GM12878 (cell line): ENCODE measurements around the gene CFC1B.
"Not testable (repeated sequence)": the region's sequence is repeated elsewhere in the genome, so short reads cannot be mapped to it uniquely, and the experiment has no call there.

Experiments
- BHLHE40 ChIP-seq, 2 experiments: fragments of 450-650 bp in 1 of 2; IDR thresholded peaks; 2 replicates each; pipeline ENCODE4 v1.6.1; 2011 to 2017; ENCODE audit warnings: low read depth in 2 of 2, borderline replicate concordance in 1 of 2, improper control_type of control experiment in 1 of 2, low read length in 1 of 2, mild to moderate bottlenecking in 1 of 2
- FOS ChIP-seq: IDR thresholded peaks from 3 replicates; pipeline ENCODE4 v1.6.1; 2011; ENCODE audit warnings: borderline replicate concordance; ENCODE audit not compliant: insufficient read length; ENCODE audit errors: extremely low read depth
- POLR2A ChIP-seq: IDR thresholded peaks from 2 replicates; pipeline ENCODE4 v1.6.1; 2011; ENCODE audit warnings: low read depth, mild to moderate bottlenecking, low read length
- POLR2AphosphoS5 ChIP-seq: IDR thresholded peaks from 2 replicates; pipeline ENCODE4 v1.6.1; 2011; ENCODE audit warnings: mild to moderate bottlenecking, low read length, inconsistent platforms
- TARDBP ChIP-seq: IDR thresholded peaks from 2 replicates; pipeline ENCODE4 v1.6.1; 2016; ENCODE audit warnings: borderline replicate concordance
- ZNF274 ChIP-seq: IDR thresholded peaks from one replicate; pipeline ENCODE4 v1.8.0; 2011; ENCODE audit not compliant: insufficient read length, insufficient read depth
- TF ChIP-seq, protein P1 (sequence below): IDR thresholded peaks from 2 replicates; pipeline ENCODE4 v1.6.1; 2011; ENCODE audit warnings: mild to moderate bottlenecking, low read depth, low read length, moderate library complexity; ENCODE audit not compliant: insufficient replicate concordance
- TF ChIP-seq, protein P2 (sequence below), 3 experiments: IDR thresholded peaks in 2 of 3; conservative IDR thresholded peaks in 1 of 3; 2 replicates each; pipeline ENCODE4 v1.5.1; 2011; ENCODE audit warnings: low read depth in 3 of 3, low read length in 3 of 3, mild to moderate bottlenecking in 3 of 3, control low read depth in 2 of 3, moderate library complexity in 2 of 3, inconsistent platforms in 1 of 3, mixed read lengths in 1 of 3; ENCODE audit not compliant: control insufficient read depth in 2 of 3, insufficient read depth in 1 of 3; ENCODE audit errors: extremely low read depth in 1 of 3
- TF ChIP-seq, protein P3 (sequence below): IDR thresholded peaks from 2 replicates; pipeline ENCODE4 v1.6.1; 2012; ENCODE audit warnings: improper control_type of control experiment, low read depth, low read length; ENCODE audit not compliant: insufficient replicate concordance

DNA sequence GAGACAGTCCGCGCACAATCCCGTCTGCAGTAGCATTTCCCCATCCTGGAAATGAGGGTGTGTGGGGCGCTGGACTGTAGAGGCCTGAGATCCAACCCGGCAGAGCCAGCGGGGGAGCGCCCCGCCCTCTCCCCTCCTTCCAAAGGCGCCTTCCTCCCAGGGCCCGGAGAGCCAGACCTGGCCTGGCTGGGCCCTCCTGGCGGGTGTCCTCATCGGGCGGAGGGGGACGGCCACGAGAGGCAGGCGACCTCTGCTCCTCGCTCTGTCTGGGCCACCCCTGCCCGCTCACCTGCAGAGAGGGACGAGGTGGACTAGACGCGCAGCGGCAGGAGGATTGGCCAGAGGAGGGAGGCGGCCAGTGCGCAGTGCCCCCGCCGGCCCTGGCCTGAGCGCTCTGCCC lies 28.5 kb downstream of the CFC1B start:
- TF ChIP-seq TARDBP; FOS; ZNF274; BHLHE40 (IDR thresholded peaks at IDR 0.05; ENCODE audit: borderline replicate concordance in 1 of 2, low read depth in 2 of 2, low read length in 1 of 2); POLR2AphosphoS5; POLR2A: not testable (repeated sequence)
- TF ChIP-seq, protein P1, sequence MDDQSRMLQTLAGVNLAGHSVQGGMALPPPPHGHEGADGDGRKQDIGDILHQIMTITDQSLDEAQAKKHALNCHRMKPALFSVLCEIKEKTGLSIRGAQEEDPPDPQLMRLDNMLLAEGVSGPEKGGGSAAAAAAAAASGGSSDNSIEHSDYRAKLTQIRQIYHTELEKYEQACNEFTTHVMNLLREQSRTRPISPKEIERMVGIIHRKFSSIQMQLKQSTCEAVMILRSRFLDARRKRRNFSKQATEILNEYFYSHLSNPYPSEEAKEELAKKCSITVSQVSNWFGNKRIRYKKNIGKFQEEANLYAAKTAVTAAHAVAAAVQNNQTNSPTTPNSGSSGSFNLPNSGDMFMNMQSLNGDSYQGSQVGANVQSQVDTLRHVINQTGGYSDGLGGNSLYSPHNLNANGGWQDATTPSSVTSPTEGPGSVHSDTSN = not testable (repeated sequence)
- TF ChIP-seq, protein P2, sequence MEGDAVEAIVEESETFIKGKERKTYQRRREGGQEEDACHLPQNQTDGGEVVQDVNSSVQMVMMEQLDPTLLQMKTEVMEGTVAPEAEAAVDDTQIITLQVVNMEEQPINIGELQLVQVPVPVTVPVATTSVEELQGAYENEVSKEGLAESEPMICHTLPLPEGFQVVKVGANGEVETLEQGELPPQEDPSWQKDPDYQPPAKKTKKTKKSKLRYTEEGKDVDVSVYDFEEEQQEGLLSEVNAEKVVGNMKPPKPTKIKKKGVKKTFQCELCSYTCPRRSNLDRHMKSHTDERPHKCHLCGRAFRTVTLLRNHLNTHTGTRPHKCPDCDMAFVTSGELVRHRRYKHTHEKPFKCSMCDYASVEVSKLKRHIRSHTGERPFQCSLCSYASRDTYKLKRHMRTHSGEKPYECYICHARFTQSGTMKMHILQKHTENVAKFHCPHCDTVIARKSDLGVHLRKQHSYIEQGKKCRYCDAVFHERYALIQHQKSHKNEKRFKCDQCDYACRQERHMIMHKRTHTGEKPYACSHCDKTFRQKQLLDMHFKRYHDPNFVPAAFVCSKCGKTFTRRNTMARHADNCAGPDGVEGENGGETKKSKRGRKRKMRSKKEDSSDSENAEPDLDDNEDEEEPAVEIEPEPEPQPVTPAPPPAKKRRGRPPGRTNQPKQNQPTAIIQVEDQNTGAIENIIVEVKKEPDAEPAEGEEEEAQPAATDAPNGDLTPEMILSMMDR (IDR thresholded peaks at IDR 0.05 in 2 of 3, conservative IDR thresholded peaks at IDR 0.05 in 1 of 3; ENCODE audit: control insufficient read depth in 2 of 3, extremely low read depth in 1 of 3, insufficient read depth in 1 of 3, low read depth in 3 of 3, low read length in 3 of 3) = not testable (repeated sequence)
- TF ChIP-seq, protein P3, sequence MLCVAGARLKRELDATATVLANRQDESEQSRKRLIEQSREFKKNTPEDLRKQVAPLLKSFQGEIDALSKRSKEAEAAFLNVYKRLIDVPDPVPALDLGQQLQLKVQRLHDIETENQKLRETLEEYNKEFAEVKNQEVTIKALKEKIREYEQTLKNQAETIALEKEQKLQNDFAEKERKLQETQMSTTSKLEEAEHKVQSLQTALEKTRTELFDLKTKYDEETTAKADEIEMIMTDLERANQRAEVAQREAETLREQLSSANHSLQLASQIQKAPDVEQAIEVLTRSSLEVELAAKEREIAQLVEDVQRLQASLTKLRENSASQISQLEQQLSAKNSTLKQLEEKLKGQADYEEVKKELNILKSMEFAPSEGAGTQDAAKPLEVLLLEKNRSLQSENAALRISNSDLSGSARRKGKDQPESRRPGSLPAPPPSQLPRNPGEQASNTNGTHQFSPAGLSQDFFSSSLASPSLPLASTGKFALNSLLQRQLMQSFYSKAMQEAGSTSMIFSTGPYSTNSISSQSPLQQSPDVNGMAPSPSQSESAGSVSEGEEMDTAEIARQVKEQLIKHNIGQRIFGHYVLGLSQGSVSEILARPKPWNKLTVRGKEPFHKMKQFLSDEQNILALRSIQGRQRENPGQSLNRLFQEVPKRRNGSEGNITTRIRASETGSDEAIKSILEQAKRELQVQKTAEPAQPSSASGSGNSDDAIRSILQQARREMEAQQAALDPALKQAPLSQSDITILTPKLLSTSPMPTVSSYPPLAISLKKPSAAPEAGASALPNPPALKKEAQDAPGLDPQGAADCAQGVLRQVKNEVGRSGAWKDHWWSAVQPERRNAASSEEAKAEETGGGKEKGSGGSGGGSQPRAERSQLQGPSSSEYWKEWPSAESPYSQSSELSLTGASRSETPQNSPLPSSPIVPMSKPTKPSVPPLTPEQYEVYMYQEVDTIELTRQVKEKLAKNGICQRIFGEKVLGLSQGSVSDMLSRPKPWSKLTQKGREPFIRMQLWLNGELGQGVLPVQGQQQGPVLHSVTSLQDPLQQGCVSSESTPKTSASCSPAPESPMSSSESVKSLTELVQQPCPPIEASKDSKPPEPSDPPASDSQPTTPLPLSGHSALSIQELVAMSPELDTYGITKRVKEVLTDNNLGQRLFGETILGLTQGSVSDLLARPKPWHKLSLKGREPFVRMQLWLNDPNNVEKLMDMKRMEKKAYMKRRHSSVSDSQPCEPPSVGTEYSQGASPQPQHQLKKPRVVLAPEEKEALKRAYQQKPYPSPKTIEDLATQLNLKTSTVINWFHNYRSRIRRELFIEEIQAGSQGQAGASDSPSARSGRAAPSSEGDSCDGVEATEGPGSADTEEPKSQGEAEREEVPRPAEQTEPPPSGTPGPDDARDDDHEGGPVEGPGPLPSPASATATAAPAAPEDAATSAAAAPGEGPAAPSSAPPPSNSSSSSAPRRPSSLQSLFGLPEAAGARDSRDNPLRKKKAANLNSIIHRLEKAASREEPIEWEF = not testable (repeated sequence)
